Measurements from ENCODE around the gene STK10.

Gene STK10

GRCh38 chr5:172189693-172190296 lies 1.8 kb upstream of the STK10 start:
- no peak overlapping the region for H3K27ac ChIP-seq (ENCODE audit: low read depth, low read length)
- no peaks in the 10 kb centered on the region for H3K27me3 ChIP-seq (ENCODE audit: control insufficient read depth in 5 of 5, insufficient read depth in 4 of 5, low read length in 5 of 5)
- H3K36me3 ChIP-seq (ENCODE audit: control insufficient read depth in 5 of 5, insufficient read depth in 5 of 5, low read length in 5 of 5), result no peaks in the 10 kb centered on the region
- peaks cover 0 to 34% (median 17%) of the 10 kb centered on the region in 5 donors for H3K4me1 ChIP-seq (ENCODE audit: control insufficient read depth in 5 of 5, insufficient read depth in 5 of 5, low read length in 5 of 5)
- no peak overlapping the region for H3K4me3 ChIP-seq (ENCODE audit: low read depth in 1 of 5, low read length in 5 of 5)
- H3K9ac ChIP-seq (ENCODE audit: low read length in 5 of 5), result no peak overlapping the region
- no peaks in the 10 kb centered on the region for H3K9me3 ChIP-seq (ENCODE audit: control insufficient read depth in 5 of 5, low read length in 5 of 5)

GRCh38 chr5:172188893-172189692 lies 1.1 kb upstream of the STK10 start:
- no peaks in the 10 kb centered on the region for H3K36me3 ChIP-seq (ENCODE audit: control insufficient read depth in 5 of 5, insufficient read depth in 5 of 5, low read length in 5 of 5)
- peak overlapping the region in 3 of 5 donors; percentile 76 to 93 (median 92) for H3K4me3 ChIP-seq (ENCODE audit: low read depth in 1 of 5, low read length in 5 of 5)
- no peak overlapping the region for H3K27ac ChIP-seq (ENCODE audit: low read depth, low read length)
- no peaks in the 10 kb centered on the region for H3K27me3 ChIP-seq (ENCODE audit: control insufficient read depth in 5 of 5, insufficient read depth in 4 of 5, low read length in 5 of 5)
- peaks cover 0 to 40% (median 17%) of the 10 kb centered on the region in 5 donors for H3K4me1 ChIP-seq (ENCODE audit: control insufficient read depth in 5 of 5, insufficient read depth in 5 of 5, low read length in 5 of 5)
- H3K9me3 ChIP-seq (ENCODE audit: control insufficient read depth in 5 of 5, low read length in 5 of 5), result no peaks in the 10 kb centered on the region
- peak overlapping the region in 2 of 5 donors; percentile 48 to 77 for H3K9ac ChIP-seq (ENCODE audit: low read length in 5 of 5)

- Histone ChIP-seq H3K36me3 (ENCODE audit: control insufficient read depth in 5 of 5, insufficient read depth in 5 of 5, low read length in 5 of 5) (no peaks in the 10 kb centered on the region), H3K27ac (ENCODE audit: low read depth, low read length) (peak overlapping the region; percentile 97), H3K4me1 (ENCODE audit: control insufficient read depth in 5 of 5, insufficient read depth in 5 of 5, low read length in 5 of 5) (peaks cover 0 to 46% (median 17%) of the 10 kb centered on the region in 5 donors)
These were observed 649 bp downstream of the STK10 start for GRCh38 chr5:172187118-172188032.

GRCh38 chr5:172186114-172186695 lies 1.8 kb downstream of the STK10 start:
- H3K27ac ChIP-seq (ENCODE audit: low read depth, low read length), result peak overlapping the region; percentile 97

More at GRCh38 chr5:172187118-172188032, 649 bp downstream of the STK10 start:
- H3K9me3 ChIP-seq (ENCODE audit: control insufficient read depth in 5 of 5, low read length in 5 of 5), result no peaks in the 10 kb centered on the region
- H3K4me3 ChIP-seq (ENCODE audit: low read depth in 1 of 5, low read length in 5 of 5), result peak overlapping the region; percentile 76 to 94 (median 93)
- H3K9ac ChIP-seq (ENCODE audit: low read length in 5 of 5), result peak overlapping the region; percentile 43 to 96 (median 95)
- no peaks in the 10 kb centered on the region for H3K27me3 ChIP-seq (ENCODE audit: control insufficient read depth in 5 of 5, insufficient read depth in 4 of 5, low read length in 5 of 5)

GRCh38 chr5:172185096-172185461 lies 2.9 kb downstream of the STK10 start:
- Histone ChIP-seq H3K36me3 (ENCODE audit: control insufficient read depth in 5 of 5, insufficient read depth in 5 of 5, low read length in 5 of 5) (peaks cover 0 to 3% (median 0%) of the 10 kb centered on the region in 5 donors), H3K4me1 (ENCODE audit: control insufficient read depth in 5 of 5, insufficient read depth in 5 of 5, low read length in 5 of 5) (peaks cover 0 to 55% (median 17%) of the 10 kb centered on the region in 5 donors), H3K27ac (ENCODE audit: low read depth, low read length) (peak overlapping the region; percentile 97), H3K9ac (ENCODE audit: low read length in 5 of 5) (peak overlapping the region in 1 of 5 donors; percentile 39), H3K27me3 (ENCODE audit: control insufficient read depth in 5 of 5, insufficient read depth in 4 of 5, low read length in 5 of 5) (no peaks in the 10 kb centered on the region), H3K9me3 (ENCODE audit: control insufficient read depth in 5 of 5, low read length in 5 of 5) (no peaks in the 10 kb centered on the region), H3K4me3 (ENCODE audit: low read depth in 1 of 5, low read length in 5 of 5) (peak overlapping the region in 3 of 5 donors; percentile 13 to 54 (median 38))

More at GRCh38 chr5:172186114-172186695, 1.8 kb downstream of the STK10 start:
- Histone ChIP-seq H3K36me3 (ENCODE audit: control insufficient read depth in 5 of 5, insufficient read depth in 5 of 5, low read length in 5 of 5) (no peaks in the 10 kb centered on the region), H3K9me3 (ENCODE audit: control insufficient read depth in 5 of 5, low read length in 5 of 5) (no peaks in the 10 kb centered on the region), H3K4me1 (ENCODE audit: control insufficient read depth in 5 of 5, insufficient read depth in 5 of 5, low read length in 5 of 5) (peaks cover 0 to 46% (median 17%) of the 10 kb centered on the region in 5 donors), H3K4me3 (ENCODE audit: low read depth in 1 of 5, low read length in 5 of 5) (peak overlapping the region; percentile 76 to 94 (median 93)), H3K27me3 (ENCODE audit: control insufficient read depth in 5 of 5, insufficient read depth in 4 of 5, low read length in 5 of 5) (no peaks in the 10 kb centered on the region), H3K9ac (ENCODE audit: low read length in 5 of 5) (peak overlapping the region; percentile 40 to 95 (median 77))

- Histone ChIP-seq H3K27ac (ENCODE audit: low read depth, low read length) (peak overlapping the region; percentile 18), H3K9ac (ENCODE audit: low read length in 5 of 5) (peak overlapping the region in 2 of 5 donors; percentile 10 to 30), H3K4me3 (ENCODE audit: low read depth in 1 of 5, low read length in 5 of 5) (no peak overlapping the region), H3K9me3 (ENCODE audit: control insufficient read depth in 5 of 5, low read length in 5 of 5) (no peaks in the 10 kb centered on the region), H3K4me1 (ENCODE audit: control insufficient read depth in 5 of 5, insufficient read depth in 5 of 5, low read length in 5 of 5) (peaks cover 3 to 67% (median 28%) of the 10 kb centered on the region in 5 donors), H3K27me3 (ENCODE audit: control insufficient read depth in 5 of 5, insufficient read depth in 4 of 5, low read length in 5 of 5) (no peaks in the 10 kb centered on the region), H3K36me3 (ENCODE audit: control insufficient read depth in 5 of 5, insufficient read depth in 5 of 5, low read length in 5 of 5) (peaks cover 0 to 3% (median 0%) of the 10 kb centered on the region in 5 donors)
These were observed 4.1 kb downstream of the STK10 start for GRCh38 chr5:172183881-172184280.

- no peak overlapping the region for H3K4me3 ChIP-seq (ENCODE audit: low read depth in 1 of 5, low read length in 5 of 5)
- no peak overlapping the region for H3K27ac ChIP-seq (ENCODE audit: low read depth, low read length)
- H3K4me1 ChIP-seq (ENCODE audit: control insufficient read depth in 5 of 5, insufficient read depth in 5 of 5, low read length in 5 of 5), result peaks cover 8 to 71% (median 32%) of the 10 kb centered on the region in 5 donors
These were observed 5.7 kb downstream of the STK10 start for GRCh38 chr5:172182291-172182690.

GRCh38 chr5:172180936-172181335 lies 7.1 kb downstream of the STK10 start:
- Histone ChIP-seq H3K9me3 (ENCODE audit: control insufficient read depth in 5 of 5, low read length in 5 of 5) (no peaks in the 10 kb centered on the region), H3K4me1 (ENCODE audit: control insufficient read depth in 5 of 5, insufficient read depth in 5 of 5, low read length in 5 of 5) (peaks cover 8 to 67% (median 21%) of the 10 kb centered on the region in 5 donors), H3K9ac (ENCODE audit: low read length in 5 of 5) (no peak overlapping the region), H3K27ac (ENCODE audit: low read depth, low read length) (no peak overlapping the region), H3K36me3 (ENCODE audit: control insufficient read depth in 5 of 5, insufficient read depth in 5 of 5, low read length in 5 of 5) (peaks cover 0 to 3% (median 0%) of the 10 kb centered on the region in 5 donors), H3K27me3 (ENCODE audit: control insufficient read depth in 5 of 5, insufficient read depth in 4 of 5, low read length in 5 of 5) (no peaks in the 10 kb centered on the region), H3K4me3 (ENCODE audit: low read depth in 1 of 5, low read length in 5 of 5) (no peak overlapping the region)

More at GRCh38 chr5:172182291-172182690, 5.7 kb downstream of the STK10 start:
- Histone ChIP-seq H3K27me3 (ENCODE audit: control insufficient read depth in 5 of 5, insufficient read depth in 4 of 5, low read length in 5 of 5) (no peaks in the 10 kb centered on the region), H3K9ac (ENCODE audit: low read length in 5 of 5) (no peak overlapping the region), H3K9me3 (ENCODE audit: control insufficient read depth in 5 of 5, low read length in 5 of 5) (no peaks in the 10 kb centered on the region), H3K36me3 (ENCODE audit: control insufficient read depth in 5 of 5, insufficient read depth in 5 of 5, low read length in 5 of 5) (peaks cover 0 to 3% (median 0%) of the 10 kb centered on the region in 5 donors)
